Endothelial cell of umbilical vein (primary cell): ENCODE measurements around the gene ENO2. TPM values are rescaled to one million over a fixed set of nuclear protein-coding genes. Genes with fewer than 3 reads are reported as not detected.

Source experiments
- BruUV-seq: library from RNA; stranded (reverse); fragments of 400-500 nt; replicated peaks from 2 replicates; lab custom pipeline; 2021; lab: Mats Ljungman, UMichigan
- CTCF ChIA-PET: fragments of 300-600, 350-600 bp; sonication (Branson Sonifier 250); formaldehyde crosslinking; loops from one replicate; lab custom pipeline; 2021; ENCODE audit warnings: antibody characterized with exemption, inconsistent platforms; lab: Charles Lee
- POLR2A ChIA-PET: fragments of 300-600, 350-600 bp; sonication (Branson Sonifier 250); formaldehyde crosslinking; loops from one replicate; lab custom pipeline; 2021; ENCODE audit warnings: antibody characterized with exemption, inconsistent platforms; lab: Charles Lee
- DNase-seq: peaks from one replicate; pipeline ENCODE4 v3.0.0-alpha.2; 2011; ENCODE audit warnings: low read depth, low spot score
- FAIRE-seq: peaks from 2 replicates; lab custom pipeline; 2011; peaks lifted over from hg19 to GRCh38; lab: Jason Lieb, UNC
- H2AFZ ChIP-seq: 2 replicates; pipeline ENCODE4 v1.6.0; 2012; ENCODE audit warnings: low read depth, low read length, control low read depth, inconsistent platforms
- H3K27ac ChIP-seq: 2 replicates; pipeline ENCODE4 v1.5.1; 2011; ENCODE audit warnings: low read depth, mild to moderate bottlenecking, control low read depth, low read length, moderate library complexity; ENCODE audit not compliant: insufficient read depth
- H3K27me3 ChIP-seq, 2 experiments: 2 replicates each; pipeline versions ENCODE4 v1.6.0 to v1.6.1; 2011; ENCODE audit warnings: low read length in 2 of 2, mixed read lengths in 1 of 2; ENCODE audit not compliant: control insufficient read depth in 2 of 2, insufficient read depth in 2 of 2
- H3K36me3 ChIP-seq, 2 experiments: 2 replicates in 1 of 2; 3 replicates in 1 of 2; pipeline ENCODE4 v1.5.1; 2011; ENCODE audit warnings: low read length in 2 of 2, mild to moderate bottlenecking in 1 of 2, moderate library complexity in 1 of 2; ENCODE audit not compliant: control insufficient read depth in 2 of 2, insufficient read depth in 2 of 2; ENCODE audit errors: extremely low read depth in 1 of 2
- H3K4me1 ChIP-seq: 3 replicates; pipeline ENCODE4 v1.5.1; 2011; ENCODE audit warnings: mild to moderate bottlenecking, low read length; ENCODE audit not compliant: control insufficient read depth, insufficient read depth; ENCODE audit errors: extremely low read depth
- H3K4me2 ChIP-seq: 2 replicates; pipeline ENCODE4 v1.6.1; 2011; ENCODE audit warnings: low read length, control low read depth, mixed read lengths; ENCODE audit not compliant: insufficient read depth
- H3K4me3 ChIP-seq, 3 experiments: fragments of 200-600 bp in 1 of 3; sonication (generic), shearing (Covaris generic) in 1 of 3; replicated peaks in 1 of 3; 2 replicates each; pipeline ENCODE4 v1.5.1; 2011 to 2016; ENCODE audit warnings: control low read depth in 3 of 3, low read length in 3 of 3, mild to moderate bottlenecking in 2 of 3, inconsistent platforms in 1 of 3, low read depth in 1 of 3, moderate library complexity in 1 of 3; ENCODE audit not compliant: insufficient read depth in 1 of 3
- H3K79me2 ChIP-seq: 2 replicates; pipeline ENCODE4 v1.6.0; 2012; ENCODE audit warnings: low read length, inconsistent platforms; ENCODE audit not compliant: control insufficient read depth, insufficient read depth
- H3K9ac ChIP-seq: replicated peaks from 2 replicates; pipeline ENCODE3; 2011; ENCODE audit warnings: low read length, control low read depth; ENCODE audit not compliant: insufficient read depth; ENCODE audit errors: extremely low read depth
- H3K9me1 ChIP-seq: replicated peaks from 3 replicates; pipeline ENCODE4 v1.6.0; 2011; ENCODE audit warnings: mild to moderate bottlenecking, low read length; ENCODE audit not compliant: control insufficient read depth, insufficient read depth; ENCODE audit errors: extremely low read depth
- H3K9me3 ChIP-seq: replicated peaks from 2 replicates; pipeline ENCODE4 v1.5.1; 2012; ENCODE audit warnings: low read length, inconsistent platforms; ENCODE audit not compliant: control insufficient read depth, insufficient read depth
- H4K20me1 ChIP-seq: replicated peaks from 2 replicates; pipeline ENCODE3; 2011; ENCODE audit warnings: mild to moderate bottlenecking, low read length; ENCODE audit not compliant: control insufficient read depth, insufficient read depth; ENCODE audit errors: extremely low read depth
- EZH2 ChIP-seq: IDR thresholded peaks from 2 replicates; pipeline ENCODE4 v1.6.1; 2012; ENCODE audit warnings: borderline replicate concordance, low read depth, mild to moderate bottlenecking, moderate library complexity, low read length, inconsistent platforms; ENCODE audit not compliant: severe bottlenecking
- FOS ChIP-seq: IDR thresholded peaks from 2 replicates; pipeline ENCODE4 v1.6.1; 2011; ENCODE audit warnings: mild to moderate bottlenecking, low read length, moderate library complexity, borderline replicate concordance; ENCODE audit not compliant: insufficient read depth
- GATA2 ChIP-seq: IDR thresholded peaks from 2 replicates; pipeline ENCODE4 v1.7.0; 2011; ENCODE audit warnings: low read depth, mild to moderate bottlenecking, moderate library complexity, mixed read lengths, low read length; ENCODE audit not compliant: insufficient read length, insufficient read depth
- JUN ChIP-seq: IDR thresholded peaks from 2 replicates; pipeline ENCODE4 v1.6.1; 2011; ENCODE audit warnings: borderline replicate concordance, low read depth; ENCODE audit not compliant: insufficient read length, insufficient read depth
- MAX ChIP-seq: IDR thresholded peaks from 2 replicates; pipeline ENCODE4 v1.6.1; 2011; ENCODE audit not compliant: insufficient read depth, insufficient read length
- MYC ChIP-seq: IDR thresholded peaks from one replicate; pipeline ENCODE4 v1.6.1; 2011; ENCODE audit warnings: mild to moderate bottlenecking, low read depth, low read length
- POLR2A ChIP-seq: IDR thresholded peaks from 2 replicates; pipeline ENCODE4 v1.6.1; 2012; ENCODE audit warnings: low read depth, mild to moderate bottlenecking, control low read depth, low read length
- POLR2AphosphoS5 ChIP-seq: IDR thresholded peaks from 2 replicates; pipeline ENCODE4 v1.6.1; 2012; ENCODE audit warnings: low read depth, mild to moderate bottlenecking, control low read depth, low read length, moderate library complexity; ENCODE audit not compliant: insufficient read depth
- dilution Hi-C: fragments of 300-500 bp; cut with MboI; formaldehyde crosslinking; loops from one replicate; pipeline ENCODE4 v1.15.0; 2019; ENCODE audit warnings: low sequenced_read_pairs; ENCODE audit not compliant: extremely low pct_ligation_motif_present
- intact Hi-C: fragments of 100-400 bp; cut with micrococcal nuclease; formaldehyde crosslinking; loops from one replicate; pipeline ENCODE4 v1.10.0; 2022
- polyA plus RNA-seq, 4 experiments: library from polyadenylated mRNA; depleted of rRNA in 3 of 4; stranded (reverse) in 3 of 4; unstranded in 1 of 4; fragments of >200 nt; gene quantifications; 2 replicates each; pipeline versions ENCODE4 v1.2.1 to v1.2.3, GENCODE V29; 2011 to 2012; ENCODE audit warnings: missing spikeins in 1 of 4
- total RNA-seq: library from RNA; stranded (reverse); gene quantifications from 2 replicates; pipeline ENCODE4 v1.2.3, GENCODE V29; 2021
- TF ChIP-seq, protein P1 (sequence below), 2 donors: IDR thresholded peaks; 1 replicate in 1 of 2; 2 replicates in 1 of 2; pipeline ENCODE4 v1.5.1; 2011; ENCODE audit warnings: low read length in 2 of 2, mild to moderate bottlenecking in 2 of 2, moderate library complexity in 2 of 2, control low read depth in 1 of 2, inconsistent platforms in 1 of 2, low read depth in 1 of 2; ENCODE audit not compliant: insufficient read depth in 1 of 2; ENCODE audit errors: extremely low read depth in 1 of 2

ENO2 gene
- total and polyA plus RNA-seq, 2 donors (not counting 3 experiments of a cell fraction or from before 2014, with no cell fraction given) = 11.4 to 18.6 TPM

- dilution Hi-C loops (no loop called here), intact Hi-C loops (no loop called here)
- no peak overlapping the region for H3K27ac ChIP-seq
- no peaks in the 10 kb centered on the region for H3K9me1 ChIP-seq
- H3K9me3 ChIP-seq = no peaks in the 10 kb centered on the region
- H2AFZ ChIP-seq = no peak overlapping the region
- BruUV-seq = no TSS peak
- POLR2A ChIA-PET = interaction anchor here (1.8 kb wide), 1 partner anchor 14 kb away, joined by 6 read pairs; the partner anchor contains the start of genes C12orf57 and RNU7-1
- FAIRE-seq (no peak), DNase-seq (no peak)
- H3K4me2 ChIP-seq = no peak overlapping the region
- H3K27me3 ChIP-seq = no peaks in the 10 kb centered on the region
- CTCF ChIA-PET = interaction anchor here (1.0 to 1.7 kb wide), 3 partner anchors 8 to 13 kb away, joined by 4 to 12 read pairs (median 7); partner anchors contain the start of gene C12orf57
- no peaks in the 10 kb centered on the region for H4K20me1 ChIP-seq
- H3K36me3 ChIP-seq = no peaks in the 10 kb centered on the region
- H3K9ac ChIP-seq = no peak overlapping the region
- no peaks in the 10 kb centered on the region for H3K79me2 ChIP-seq
- no peak for TF ChIP-seq GATA2
- TF ChIP-seq FOS = no peak
- TF ChIP-seq JUN = no peak
- no peak for TF ChIP-seq MAX
- TF ChIP-seq POLR2AphosphoS5 = no peak
- no peak for TF ChIP-seq POLR2A
- TF ChIP-seq EZH2 = no peak
- TF ChIP-seq, protein P1, sequence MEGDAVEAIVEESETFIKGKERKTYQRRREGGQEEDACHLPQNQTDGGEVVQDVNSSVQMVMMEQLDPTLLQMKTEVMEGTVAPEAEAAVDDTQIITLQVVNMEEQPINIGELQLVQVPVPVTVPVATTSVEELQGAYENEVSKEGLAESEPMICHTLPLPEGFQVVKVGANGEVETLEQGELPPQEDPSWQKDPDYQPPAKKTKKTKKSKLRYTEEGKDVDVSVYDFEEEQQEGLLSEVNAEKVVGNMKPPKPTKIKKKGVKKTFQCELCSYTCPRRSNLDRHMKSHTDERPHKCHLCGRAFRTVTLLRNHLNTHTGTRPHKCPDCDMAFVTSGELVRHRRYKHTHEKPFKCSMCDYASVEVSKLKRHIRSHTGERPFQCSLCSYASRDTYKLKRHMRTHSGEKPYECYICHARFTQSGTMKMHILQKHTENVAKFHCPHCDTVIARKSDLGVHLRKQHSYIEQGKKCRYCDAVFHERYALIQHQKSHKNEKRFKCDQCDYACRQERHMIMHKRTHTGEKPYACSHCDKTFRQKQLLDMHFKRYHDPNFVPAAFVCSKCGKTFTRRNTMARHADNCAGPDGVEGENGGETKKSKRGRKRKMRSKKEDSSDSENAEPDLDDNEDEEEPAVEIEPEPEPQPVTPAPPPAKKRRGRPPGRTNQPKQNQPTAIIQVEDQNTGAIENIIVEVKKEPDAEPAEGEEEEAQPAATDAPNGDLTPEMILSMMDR (IDR thresholded peaks at IDR 0.05; ENCODE audit: extremely low read depth in 1 of 2, insufficient read depth in 1 of 2, low read depth in 1 of 2, low read length in 2 of 2) = no peak
- no peak for TF ChIP-seq MYC
- H3K4me1 ChIP-seq = peaks cover 32% of the 10 kb centered on the region
- no peak overlapping the region for H3K4me3 ChIP-seq
These were observed 42.8 kb downstream of the ENO2 start for GRCh38 chr12:6957151-6957701.
